Omental fat pad (tissue), 4 donors: ENCODE measurements around the gene IRF1. TPM values are rescaled to one million over a fixed set of nuclear protein-coding genes. Genes with fewer than 3 reads are reported as not detected.

Source experiments
- ATAC-seq: fragments of 150-250 bp; one replicate; pipeline ENCODE4 v1.9.1; 2016; ENCODE audit warnings: mild to moderate bottlenecking, moderate library complexity; ENCODE audit not compliant: low FRiP score
- DNase-seq: peaks from one replicate; pipeline ENCODE4 v3.0.0-alpha.2; 2019; ENCODE audit warnings: low spot score
- total RNA-seq, 4 donors: library from RNA; depleted of rRNA; stranded (reverse); fragments of >200 nt; gene quantifications; one replicate each; pipeline ENCODE4 v1.1.0, GENCODE V29; 2016
- TF ChIP-seq, protein P1 (sequence below), 3 donors: fragments of 450-650 bp; IDR thresholded peaks; one replicate each; pipeline ENCODE4 v1.5.1; 2016 to 2017; ENCODE audit warnings: antibody characterized with exemption in 3 of 3, mild to moderate bottlenecking in 3 of 3, moderate library complexity in 2 of 3

The IRF1 gene
- total RNA-seq, 4 donors from 2014 or later = 23.5 to 172 (median 133) TPM

- DNase-seq = no peak
- no peak for ATAC-seq
- TF ChIP-seq, protein P1, sequence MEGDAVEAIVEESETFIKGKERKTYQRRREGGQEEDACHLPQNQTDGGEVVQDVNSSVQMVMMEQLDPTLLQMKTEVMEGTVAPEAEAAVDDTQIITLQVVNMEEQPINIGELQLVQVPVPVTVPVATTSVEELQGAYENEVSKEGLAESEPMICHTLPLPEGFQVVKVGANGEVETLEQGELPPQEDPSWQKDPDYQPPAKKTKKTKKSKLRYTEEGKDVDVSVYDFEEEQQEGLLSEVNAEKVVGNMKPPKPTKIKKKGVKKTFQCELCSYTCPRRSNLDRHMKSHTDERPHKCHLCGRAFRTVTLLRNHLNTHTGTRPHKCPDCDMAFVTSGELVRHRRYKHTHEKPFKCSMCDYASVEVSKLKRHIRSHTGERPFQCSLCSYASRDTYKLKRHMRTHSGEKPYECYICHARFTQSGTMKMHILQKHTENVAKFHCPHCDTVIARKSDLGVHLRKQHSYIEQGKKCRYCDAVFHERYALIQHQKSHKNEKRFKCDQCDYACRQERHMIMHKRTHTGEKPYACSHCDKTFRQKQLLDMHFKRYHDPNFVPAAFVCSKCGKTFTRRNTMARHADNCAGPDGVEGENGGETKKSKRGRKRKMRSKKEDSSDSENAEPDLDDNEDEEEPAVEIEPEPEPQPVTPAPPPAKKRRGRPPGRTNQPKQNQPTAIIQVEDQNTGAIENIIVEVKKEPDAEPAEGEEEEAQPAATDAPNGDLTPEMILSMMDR (IDR thresholded peaks at IDR 0.05) = no peak
Measured at GRCh38 chr5:132480893-132481595, 9.5 kb downstream of the IRF1 start.

- ATAC-seq = no peak
- no peak for DNase-seq
- TF ChIP-seq, protein P1 (IDR thresholded peaks at IDR 0.05) = no peak
Measured at GRCh38 chr5:132480546-132480892, 10.1 kb downstream of the IRF1 start.

DNA sequence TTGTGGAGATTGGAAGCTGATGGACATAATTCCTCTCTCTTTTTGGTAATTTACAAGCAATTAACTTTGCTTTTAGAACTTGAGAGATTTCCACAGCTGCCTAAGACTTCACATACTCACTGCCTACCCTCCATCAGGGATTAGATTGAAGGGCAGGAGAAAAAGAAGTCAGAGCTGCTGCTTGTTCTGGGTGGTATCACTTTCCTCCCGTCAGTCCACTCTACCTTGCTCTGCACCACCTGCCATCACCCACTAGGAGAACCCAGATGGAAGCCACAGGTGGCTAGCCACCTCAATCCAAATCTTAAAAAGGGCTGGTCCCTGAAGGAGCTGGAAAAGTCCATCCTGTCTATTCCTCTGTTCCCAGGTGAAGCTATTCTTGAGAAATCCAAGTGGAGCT is 10.5 kb downstream of the IRF1 start:
- TF ChIP-seq, protein P1 (IDR thresholded peaks at IDR 0.05) = no peak
- ATAC-seq (no peak), DNase-seq (no peak)

GRCh38 chr5:132479111-132479951 is 11.2 kb downstream of the IRF1 start:
- no peak for DNase-seq
- ATAC-seq = no peak
- TF ChIP-seq, protein P1 (IDR thresholded peaks at IDR 0.05) = no peak

GRCh38 chr5:132478366-132478871 is 12.2 kb downstream of the IRF1 start:
- TF ChIP-seq, protein P1 (IDR thresholded peaks at IDR 0.05) = no peak
- ATAC-seq (no peak), DNase-seq (no peak)

DNA sequence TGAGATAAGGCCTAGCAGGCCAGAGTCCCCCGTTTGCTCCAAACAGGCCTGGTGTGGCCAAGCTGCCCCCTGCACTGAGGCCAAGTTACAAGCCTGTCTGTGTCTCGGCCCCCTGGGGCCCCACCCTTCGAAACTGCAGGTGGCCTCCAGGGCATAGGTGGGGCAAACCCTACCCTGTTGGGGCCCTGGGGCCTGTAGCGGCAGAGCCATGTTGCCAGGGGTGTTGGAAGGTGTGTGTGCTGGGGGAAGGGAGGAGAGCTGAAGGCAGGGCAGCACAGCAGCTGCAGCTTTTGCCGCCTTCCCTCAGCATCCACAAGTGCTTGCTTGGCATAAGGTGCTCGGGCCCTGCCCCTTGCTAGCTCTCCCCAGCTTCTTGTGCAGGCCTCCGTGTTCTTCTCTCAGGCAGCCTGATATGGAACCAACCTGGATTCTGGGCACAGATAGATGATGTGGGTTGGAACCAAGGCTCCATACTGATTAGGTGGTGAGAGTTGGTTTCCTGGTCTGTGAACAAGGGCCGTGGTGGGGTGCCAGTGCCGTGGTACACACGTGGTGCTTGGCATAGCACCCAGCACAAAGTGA is 12.7 kb downstream of the IRF1 start:
- ATAC-seq = no peak
- DNase-seq = no peak

More for the DNA sequence above, 12.7 kb downstream of the IRF1 start:
- TF ChIP-seq, protein P1 (IDR thresholded peaks at IDR 0.05) = no peak
